GM12891 (cell line): Measurements from ENCODE around the gene CCDC159.
"Not testable (repeated sequence)": the region's sequence is repeated elsewhere in the genome, so short reads cannot be mapped to it uniquely, and the experiment has no call there.

Experiments
- DNase-seq: peaks from one replicate; pipeline ENCODE4 v3.0.0; 2011; ENCODE audit warnings: low spot score; ENCODE audit not compliant: insufficient read length
- FAIRE-seq: peaks from 2 replicates; lab custom pipeline; 2011; peaks lifted over from hg19 to GRCh38; lab: Jason Lieb, UNC
- PAX5 ChIP-seq: IDR thresholded peaks from 2 replicates; pipeline ENCODE4 v1.6.1; 2011; ENCODE audit warnings: low read length, moderate library complexity, mild to moderate bottlenecking; ENCODE audit not compliant: insufficient read depth, severe bottlenecking
- POLR2A ChIP-seq: IDR thresholded peaks from 2 replicates; pipeline ENCODE4 v1.6.1; 2011; ENCODE audit warnings: low read depth, low read length, control low read depth
- POLR2AphosphoS5 ChIP-seq: IDR thresholded peaks from 2 replicates; pipeline ENCODE4 v1.6.1; 2011; ENCODE audit warnings: low read depth, low read length, control low read depth
- POU2F2 ChIP-seq: IDR thresholded peaks from 2 replicates; pipeline ENCODE4 v1.6.1; 2011; ENCODE audit warnings: low read depth, mild to moderate bottlenecking, control low read depth, low read length, moderate library complexity
- SPI1 ChIP-seq: IDR thresholded peaks from 2 replicates; pipeline ENCODE4 v1.6.1; 2011; ENCODE audit warnings: low read depth, low read length, control low read depth
- TAF1 ChIP-seq: IDR thresholded peaks from 2 replicates; pipeline ENCODE4 v1.6.1; 2011; ENCODE audit warnings: low read depth, low read length, control low read depth

CCDC159 gene

GRCh38 chr19:11377237-11377636 lies 30.9 kb downstream of the CCDC159 start:
- FAIRE-seq: no peak
- DNase-seq: no peak
- TF ChIP-seq PAX5 (no peak), POLR2A (0 out of 2 replicates have a peak, but pooled peaks have one; percentile 40), SPI1 (peak; percentile 69)

- no peak for FAIRE-seq
- no peak for TF ChIP-seq SPI1
- TF ChIP-seq POU2F2: no peak
- no peak for TF ChIP-seq TAF1
- no peak for TF ChIP-seq POLR2A
- TF ChIP-seq POLR2AphosphoS5: no peak
- TF ChIP-seq PAX5: no peak
Measured at GRCh38 chr19:11377756-11378155, 31.4 kb downstream of the CCDC159 start.

GRCh38 chr19:11378319-11379189 lies 32.2 kb downstream of the CCDC159 start:
- DNase-seq (no peak), FAIRE-seq (no peak)
- TF ChIP-seq SPI1 (no peak), POLR2AphosphoS5 (no peak), PAX5 (no peak), POLR2A (no peak), TAF1 (no peak), POU2F2 (no peak)

More at GRCh38 chr19:11377756-11378155, 31.4 kb downstream of the CCDC159 start:
- no peak for DNase-seq

- FAIRE-seq, DNase-seq: not testable (repeated sequence)
Measured at GRCh38 chr19:11379269-11379845, 33.0 kb downstream of the CCDC159 start.

GRCh38 chr19:11379857-11380350 lies 33.6 kb downstream of the CCDC159 start:
- no peak for DNase-seq
- no peak for FAIRE-seq
- TF ChIP-seq PAX5: no peak
- TF ChIP-seq TAF1: no peak
- TF ChIP-seq POU2F2: no peak

GRCh38 chr19:11380653-11381537 lies 34.6 kb downstream of the CCDC159 start:
- FAIRE-seq (peak; percentile 76), DNase-seq (peak; percentile 98)
- TF ChIP-seq TAF1 (peak; percentile 36; the same call in 1 of the 2 replicates), POLR2A (peak; percentile 55; the same call in 1 of the 2 replicates), POLR2AphosphoS5 (peak; percentile 37; the same call in 1 of the 2 replicates), SPI1 (no peak), PAX5 (no peak), POU2F2 (no peak)

- FAIRE-seq: peak; percentile 20
- TF ChIP-seq TAF1: no peak
- TF ChIP-seq POLR2AphosphoS5: no peak
- TF ChIP-seq POU2F2: no peak
- TF ChIP-seq SPI1: no peak
- no peak for TF ChIP-seq PAX5
- no peak for TF ChIP-seq POLR2A
- no peak for DNase-seq
Measured at GRCh38 chr19:11382898-11383705, 36.8 kb downstream of the CCDC159 start.

- DNase-seq (no peak), FAIRE-seq (no peak)
- no peak for TF ChIP-seq TAF1
- no peak for TF ChIP-seq POU2F2
- TF ChIP-seq POLR2AphosphoS5: no peak
- TF ChIP-seq PAX5: no peak
- no peak for TF ChIP-seq POLR2A
- TF ChIP-seq SPI1: no peak
Measured at GRCh38 chr19:11383706-11384048, 37.4 kb downstream of the CCDC159 start.

GRCh38 chr19:11384778-11385129 lies 38.4 kb downstream of the CCDC159 start:
- no peak for DNase-seq
- FAIRE-seq: no peak
- TF ChIP-seq POLR2A (no peak), POLR2AphosphoS5 (no peak), PAX5 (no peak), TAF1 (no peak), POU2F2 (no peak)
